Posterior cingulate gyrus (tissue), 11 donors: ENCODE results near the gene C9.
"Not testable (repeated sequence)": the region's sequence is repeated elsewhere in the genome, so short reads cannot be mapped to it uniquely, and the experiment has no call there.

Experiments
- DNase-seq, 10 donors: peaks; one replicate each; pipeline versions ENCODE4 v3.0.0 to v3.0.0-alpha.2; 2020 to 2021; ENCODE audit warnings: mixed read lengths in 3 of 10
- intact Hi-C: fragments of 100-400 bp; cut with DNase I; formaldehyde crosslinking; loops from one replicate; pipeline ENCODE4 v1.15.1; 2023

Gene C9

DNA sequence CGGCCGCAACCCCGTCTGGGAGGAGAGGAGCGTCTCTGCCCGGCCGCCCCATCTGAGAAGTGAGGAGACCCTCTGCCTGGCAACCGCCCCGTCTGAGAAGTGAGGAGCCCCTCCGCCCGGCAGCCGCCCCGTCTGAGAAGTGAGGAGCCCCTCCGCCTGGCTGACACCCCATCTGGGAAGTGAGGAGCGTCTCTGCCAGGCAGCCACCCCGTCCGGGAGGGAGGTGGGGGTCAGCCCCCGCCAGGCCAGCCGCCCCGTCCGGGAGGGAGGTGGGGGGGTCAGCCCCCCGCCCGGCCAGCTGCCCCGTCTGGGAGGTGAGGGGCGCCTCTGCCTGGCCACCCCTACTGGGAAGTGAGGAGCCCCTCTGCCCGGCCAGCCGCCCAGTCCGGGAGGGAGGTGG is 30.0 kb downstream of the C9 start:
- peak in 1 of 10 donors; percentile 51 for DNase-seq
- intact Hi-C loops: not testable (repeated sequence)

DNA sequence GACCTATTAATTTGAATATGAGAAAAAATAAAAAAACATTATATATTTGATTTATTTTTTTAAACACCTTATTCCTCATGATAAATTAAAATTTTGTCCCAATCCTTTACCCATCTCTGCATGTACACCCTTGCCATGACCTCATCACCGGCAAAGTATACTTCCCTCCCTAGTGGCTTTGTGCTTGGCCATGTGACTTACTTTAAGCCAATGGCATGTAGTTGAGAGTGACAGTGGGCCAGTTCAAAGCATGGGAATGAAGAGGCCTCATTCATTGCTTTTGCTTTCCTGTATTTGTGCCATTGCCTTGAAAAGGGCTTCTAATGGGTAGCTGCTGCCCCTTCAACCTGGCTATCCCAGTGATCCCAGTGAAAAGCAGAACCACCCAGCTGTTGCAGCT is 31.2 kb downstream of the C9 start:
- no peak for DNase-seq
- intact Hi-C loops: no loop called here

DNA sequence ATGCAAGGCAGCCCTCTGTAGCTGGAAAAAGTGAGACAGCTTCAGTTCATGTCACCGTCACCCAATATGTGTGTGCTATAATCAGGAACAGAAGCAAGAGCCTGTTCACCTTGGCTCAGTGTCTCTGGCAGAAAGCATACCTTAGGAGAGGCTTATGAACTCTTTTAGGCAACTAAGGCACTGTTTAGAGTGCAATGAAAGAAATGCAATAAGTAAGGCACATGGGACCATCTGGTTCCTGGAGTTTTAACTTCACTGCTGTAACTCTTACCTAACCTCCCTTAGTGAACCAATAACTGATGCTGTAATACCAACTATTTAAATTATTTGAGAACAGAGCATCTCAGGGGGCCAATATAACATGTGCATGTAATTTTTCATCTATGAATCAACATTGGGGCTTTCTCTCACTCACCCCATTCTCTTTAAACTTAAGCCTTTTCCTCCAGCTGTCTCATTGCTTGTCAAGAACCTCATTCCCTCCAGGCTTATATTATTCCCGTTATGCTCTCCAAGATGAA is 32.4 kb downstream of the C9 start:
- no peak for DNase-seq
- intact Hi-C loops: no loop called here

DNA sequence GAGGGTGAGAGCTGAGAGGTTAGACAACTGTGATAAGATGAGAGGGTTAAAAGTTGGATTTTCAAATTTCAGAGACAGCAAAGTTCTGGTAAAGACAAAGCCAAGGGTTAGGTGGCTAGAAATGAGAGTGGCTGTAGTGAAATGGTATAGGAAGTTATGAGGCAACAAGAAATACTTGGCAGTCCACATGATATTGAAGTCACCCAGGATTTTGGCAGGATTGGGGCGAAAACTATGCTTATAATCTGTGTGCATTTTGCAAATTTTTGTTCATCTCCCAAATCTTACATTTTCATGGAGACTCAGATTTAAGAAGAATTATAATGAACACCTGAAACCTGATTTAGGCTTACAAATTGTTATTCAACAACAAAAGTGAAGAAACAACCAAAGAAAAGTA is 35.6 kb downstream of the C9 start:
- intact Hi-C loops: no loop called here
- DNase-seq: no peak

DNA sequence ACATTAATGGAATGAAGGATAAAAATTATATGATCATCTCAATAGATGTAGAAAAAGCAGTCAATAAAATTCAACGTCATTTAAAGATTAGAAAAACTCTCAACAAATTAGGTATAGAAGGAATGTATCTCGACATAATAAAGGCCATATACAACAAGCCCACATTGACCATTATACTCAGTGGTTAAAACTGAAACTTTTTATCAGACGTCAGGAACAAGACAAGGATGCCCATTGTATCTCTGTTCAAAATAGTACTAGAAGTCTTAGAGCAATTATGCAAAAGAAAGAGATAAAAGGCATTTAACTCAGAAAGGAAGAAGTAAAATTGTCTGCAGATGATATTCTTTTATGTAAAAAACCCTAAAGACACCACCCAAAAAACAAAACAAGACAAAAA is 40.8 kb downstream of the C9 start:
- intact Hi-C loops: no loop called here
- no peak for DNase-seq

DNA sequence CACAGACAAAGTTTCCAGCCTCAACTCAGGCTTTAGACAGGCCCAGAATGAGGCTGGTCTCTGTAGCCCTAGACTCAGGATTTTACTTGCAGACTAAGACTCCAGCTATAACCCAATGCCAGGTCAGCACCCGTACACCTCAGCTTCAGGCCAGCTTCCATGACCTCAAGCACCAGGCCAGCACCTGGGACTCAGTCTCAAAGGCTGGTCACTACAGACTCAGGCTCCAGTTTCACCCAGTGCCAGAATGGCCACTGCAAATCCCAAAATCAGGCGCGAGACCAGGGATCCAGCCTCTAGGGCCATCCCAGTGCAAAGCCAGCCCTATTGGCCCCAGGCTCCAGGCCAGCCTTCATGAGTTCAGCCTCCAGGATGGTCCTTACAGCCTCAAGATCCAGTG is 44.9 kb downstream of the C9 start:
- intact Hi-C loops: no loop called here
- DNase-seq: peak in 2 of 10 donors; percentile 29 to 71

DNA sequence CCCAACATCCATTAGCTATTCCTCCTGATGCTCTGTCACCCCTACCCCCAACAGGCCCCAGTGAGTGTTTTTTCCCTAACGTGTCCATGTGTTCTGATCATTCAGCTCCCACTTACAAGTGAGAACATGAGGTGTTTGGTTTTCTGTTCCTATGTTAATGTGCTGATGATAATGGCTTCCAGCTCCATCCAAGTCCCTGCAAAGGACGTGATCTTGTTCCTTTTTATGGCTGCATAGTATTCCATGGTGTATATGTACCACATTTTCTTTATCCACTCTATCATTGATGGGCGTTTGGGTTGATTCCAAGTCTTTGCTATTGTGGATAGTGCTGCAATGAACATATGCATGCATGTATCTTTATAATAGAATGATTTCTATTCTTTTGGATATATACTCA is 47.8 kb downstream of the C9 start:
- DNase-seq, intact Hi-C loops: not testable (repeated sequence)

DNA sequence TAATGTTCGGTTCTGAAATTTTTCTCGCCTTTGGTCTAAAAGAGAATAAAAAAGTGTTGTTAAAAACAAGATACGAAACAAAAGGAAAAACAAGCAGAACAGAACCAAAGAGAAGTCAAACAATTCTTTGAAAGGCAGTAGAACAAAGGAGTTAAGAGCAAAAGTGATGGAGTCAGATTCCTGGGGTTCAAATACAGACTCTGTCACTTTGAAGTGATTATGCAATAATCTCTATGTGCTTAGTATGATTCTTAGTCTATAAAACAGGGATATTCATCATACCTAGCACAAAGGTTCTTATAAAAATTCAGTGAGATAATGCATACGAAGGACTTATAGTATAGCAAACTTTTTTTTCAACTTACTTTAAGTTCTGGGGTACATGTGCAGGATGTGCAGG is 48.3 kb downstream of the C9 start:
- DNase-seq: no peak
- intact Hi-C loops: no loop called here

DNA sequence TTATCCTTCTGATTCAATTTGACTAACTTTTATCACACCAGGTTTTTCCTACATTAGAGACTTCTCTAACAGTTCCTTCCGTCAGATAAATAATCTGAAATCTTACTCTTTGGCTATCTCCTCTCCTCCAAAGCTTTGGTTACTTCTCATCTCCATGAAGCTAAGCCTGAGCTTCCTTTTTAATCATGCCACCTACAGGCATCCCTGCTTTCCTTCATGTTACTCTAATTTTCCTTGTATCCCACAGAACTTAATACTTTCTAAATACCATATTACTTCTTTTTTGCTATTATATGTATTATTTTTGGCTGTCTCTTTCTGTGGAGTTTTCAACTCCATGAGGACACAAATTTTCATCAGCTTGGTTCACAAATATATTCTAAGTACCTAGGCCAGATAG is 49.7 kb downstream of the C9 start:
- intact Hi-C loops: no loop called here
- no peak for DNase-seq

DNA sequence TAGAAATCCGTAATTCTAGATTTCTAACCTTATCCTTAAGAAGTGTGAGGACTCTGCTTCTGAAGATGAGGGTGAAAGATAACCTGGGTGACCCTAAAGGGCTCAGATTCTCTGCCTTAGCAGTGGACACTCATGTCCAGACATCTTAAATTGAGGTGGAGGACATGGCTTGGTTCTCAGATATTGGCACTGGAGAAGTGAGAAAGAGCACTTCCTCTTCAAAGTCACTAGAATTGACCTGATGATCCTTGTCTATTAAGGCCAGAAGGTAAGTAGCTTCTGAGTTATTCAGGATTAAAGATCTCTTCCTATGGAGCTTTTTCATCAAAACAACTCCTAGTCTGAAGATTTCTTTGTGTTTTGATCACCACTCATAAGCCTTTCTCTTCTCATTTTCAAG is 54.8 kb downstream of the C9 start:
- intact Hi-C loops: no loop called here
- no peak for DNase-seq

DNA sequence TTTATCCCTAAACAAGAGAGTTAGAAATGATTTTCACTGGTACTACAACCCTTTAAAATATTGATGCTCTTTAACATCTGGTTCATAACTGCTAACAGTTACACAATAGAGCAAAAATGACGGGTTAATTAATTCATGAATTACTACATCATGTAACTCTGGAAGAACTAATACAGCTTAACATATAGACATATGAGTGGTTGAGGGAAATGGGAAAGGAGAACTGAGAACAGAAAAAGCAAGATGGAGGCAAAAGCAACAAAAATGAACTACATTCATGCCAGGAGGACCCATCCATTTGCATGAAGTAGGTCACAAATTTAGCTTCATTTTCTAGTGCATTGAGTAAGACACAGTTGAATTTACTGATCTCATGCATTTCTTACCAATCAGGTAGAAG is 61.8 kb downstream of the C9 start:
- intact Hi-C loops: no loop called here

DNA sequence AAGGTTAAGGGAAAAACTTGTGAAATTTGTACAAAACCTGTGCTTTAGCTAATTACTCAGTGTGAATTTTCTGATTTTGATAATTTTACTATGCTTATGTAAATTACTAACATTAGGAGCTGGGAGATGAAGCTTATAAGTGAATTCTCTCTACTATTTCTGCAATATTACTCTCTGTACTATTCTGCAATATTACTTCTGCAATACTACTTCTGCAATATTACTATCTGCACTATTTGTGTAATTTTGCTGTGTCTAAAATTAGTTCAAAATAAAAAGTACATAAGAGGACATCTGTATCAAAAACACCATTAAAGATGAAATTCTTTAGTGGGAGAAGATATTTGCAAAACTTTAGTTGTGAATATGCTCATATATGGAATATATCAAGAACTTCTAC is 62.9 kb downstream of the C9 start:
- intact Hi-C loops: no loop called here

More for the DNA sequence above, 61.8 kb downstream of the C9 start:
- DNase-seq: no peak

DNA sequence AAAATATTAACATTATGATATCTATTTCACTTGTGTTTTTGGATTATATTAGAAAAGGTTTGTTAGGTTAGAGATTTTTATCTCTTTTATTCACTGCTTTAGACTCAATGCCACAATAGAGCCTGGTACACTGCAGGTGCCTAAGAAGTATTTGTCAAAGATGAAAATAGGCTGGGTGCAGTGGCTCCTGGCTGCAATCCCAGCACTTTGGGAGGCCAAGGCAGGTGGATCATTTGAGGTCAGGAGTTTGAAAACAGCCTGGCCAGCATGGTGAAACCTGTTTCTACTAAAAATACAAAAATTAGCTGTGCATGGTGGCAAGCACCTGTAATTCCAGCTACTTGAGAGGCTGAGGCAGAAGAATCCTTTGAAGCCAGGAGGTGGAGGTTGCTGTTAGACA is 64.3 kb downstream of the C9 start:
- DNase-seq: no peak
- intact Hi-C loops: no loop called here

More for the DNA sequence above, 62.9 kb downstream of the C9 start:
- no peak for DNase-seq

DNA sequence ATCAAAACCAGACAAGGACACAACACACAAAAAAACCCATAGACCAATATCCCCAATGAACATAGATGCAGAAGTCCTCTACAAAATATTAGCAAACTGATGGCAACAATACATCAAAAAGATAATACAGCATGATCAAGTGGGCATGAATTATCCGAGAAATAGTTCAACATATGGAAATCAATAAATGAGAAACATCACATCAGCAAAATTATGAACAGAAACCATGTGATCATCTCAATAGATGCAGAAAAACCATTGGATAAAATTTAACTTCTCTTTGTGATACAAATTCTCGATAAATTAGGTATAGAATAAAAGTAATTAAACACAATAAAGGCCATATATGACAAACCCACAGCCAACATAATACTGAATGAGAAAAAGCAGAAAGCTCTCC is 69.6 kb downstream of the C9 start:
- no peak for DNase-seq
- intact Hi-C loops: no loop called here

DNA sequence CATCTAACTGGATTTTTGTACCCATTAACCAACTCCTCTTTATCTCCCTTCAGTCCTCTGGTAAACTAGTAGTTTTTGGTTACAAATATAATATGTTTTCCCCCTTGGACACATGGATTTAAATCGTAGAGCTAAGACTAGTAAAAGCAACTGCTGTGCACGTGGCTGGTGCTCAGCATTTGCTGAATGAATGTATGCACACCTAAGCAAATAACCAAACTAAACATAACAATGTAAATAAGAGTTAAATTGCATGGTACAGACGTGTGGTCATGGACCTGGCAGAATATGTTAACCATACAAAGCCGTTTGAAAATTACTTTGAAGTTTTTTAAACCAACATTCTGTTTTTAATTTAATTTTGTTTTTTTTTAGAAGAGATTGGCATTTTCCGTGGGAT is 79.7 kb downstream of the C9 start:
- no peak for DNase-seq
- intact Hi-C loops: loop anchor here (5.0 kb wide), 2 partner anchors 137 to 292 kb away; no protein-coding TSS in a partner anchor

DNA sequence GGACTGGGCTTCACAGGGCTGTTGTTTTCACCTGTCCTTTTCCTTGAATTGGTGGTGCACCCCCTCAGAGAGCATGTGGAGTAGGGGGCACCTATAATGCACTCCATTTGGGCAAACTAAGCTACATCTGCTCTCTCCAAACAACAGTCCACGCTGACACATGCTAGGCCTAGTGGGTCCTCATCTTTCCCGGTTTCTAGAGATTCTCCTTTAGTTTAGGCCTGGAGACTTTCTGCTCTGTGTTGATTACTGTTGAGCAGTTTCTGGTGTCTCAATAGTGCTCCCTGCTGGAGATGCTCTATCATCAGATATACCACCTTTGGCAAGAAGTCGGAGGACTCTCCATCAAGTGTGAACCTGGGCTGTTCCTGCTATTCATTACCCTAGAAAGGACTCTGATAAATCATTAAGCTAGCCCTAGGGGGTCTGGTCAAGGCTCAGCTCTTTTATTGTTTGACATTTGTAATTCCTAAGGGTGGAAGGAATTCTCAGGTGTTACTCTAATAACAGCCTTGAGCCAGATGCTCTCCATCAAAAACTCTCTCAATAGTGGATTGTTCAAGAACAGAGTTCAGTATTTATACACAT is 81.0 kb downstream of the C9 start:
- intact Hi-C loops: loop anchor here (1.0 to 5.0 kb wide), 3 partner anchors 66 to 291 kb away; no protein-coding TSS in a partner anchor
- peak in 2 of 10 donors; percentile 20 to 26 for DNase-seq

DNA sequence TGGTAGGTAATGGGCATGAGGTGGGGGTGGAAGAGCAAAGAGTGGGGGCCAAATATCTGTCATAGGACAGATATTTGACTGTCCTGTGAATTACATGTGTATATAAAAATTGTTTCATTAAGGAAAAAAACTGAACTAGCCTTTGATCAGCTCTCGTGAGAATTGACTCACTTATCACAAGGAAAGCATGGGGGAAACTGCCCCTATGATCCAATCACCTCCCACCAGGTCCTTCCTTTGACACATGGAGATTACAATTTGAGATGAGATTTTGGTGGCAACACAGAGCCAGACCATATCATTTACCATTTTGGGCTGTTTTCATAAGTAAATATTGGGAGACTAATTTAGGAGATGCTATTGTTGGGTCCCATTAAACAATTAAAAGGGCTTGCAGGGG is 81.7 kb downstream of the C9 start:
- intact Hi-C loops: loop anchor here (5.0 kb wide), 2 partner anchors 135 to 290 kb away; no protein-coding TSS in a partner anchor
- DNase-seq: no peak

DNA sequence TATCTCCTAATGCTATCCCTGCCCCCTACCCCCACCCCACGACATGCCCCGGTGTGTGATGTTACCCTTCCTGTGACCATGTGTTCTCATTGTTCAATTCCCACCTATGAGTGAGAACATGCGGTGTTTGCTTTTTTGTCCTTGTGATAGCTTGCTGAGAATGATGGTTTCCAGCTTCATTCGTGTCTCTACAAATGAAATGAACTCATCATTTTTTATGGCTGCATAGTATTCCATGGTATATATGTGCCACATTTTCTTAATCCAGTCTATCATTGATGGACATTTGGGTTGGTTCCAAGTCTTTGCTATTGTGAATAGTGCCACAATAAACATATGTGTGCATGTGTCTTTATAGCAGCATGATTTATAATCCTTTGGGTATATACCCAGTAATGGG is 88.4 kb downstream of the C9 start:
- intact Hi-C loops: not testable (repeated sequence)

DNA sequence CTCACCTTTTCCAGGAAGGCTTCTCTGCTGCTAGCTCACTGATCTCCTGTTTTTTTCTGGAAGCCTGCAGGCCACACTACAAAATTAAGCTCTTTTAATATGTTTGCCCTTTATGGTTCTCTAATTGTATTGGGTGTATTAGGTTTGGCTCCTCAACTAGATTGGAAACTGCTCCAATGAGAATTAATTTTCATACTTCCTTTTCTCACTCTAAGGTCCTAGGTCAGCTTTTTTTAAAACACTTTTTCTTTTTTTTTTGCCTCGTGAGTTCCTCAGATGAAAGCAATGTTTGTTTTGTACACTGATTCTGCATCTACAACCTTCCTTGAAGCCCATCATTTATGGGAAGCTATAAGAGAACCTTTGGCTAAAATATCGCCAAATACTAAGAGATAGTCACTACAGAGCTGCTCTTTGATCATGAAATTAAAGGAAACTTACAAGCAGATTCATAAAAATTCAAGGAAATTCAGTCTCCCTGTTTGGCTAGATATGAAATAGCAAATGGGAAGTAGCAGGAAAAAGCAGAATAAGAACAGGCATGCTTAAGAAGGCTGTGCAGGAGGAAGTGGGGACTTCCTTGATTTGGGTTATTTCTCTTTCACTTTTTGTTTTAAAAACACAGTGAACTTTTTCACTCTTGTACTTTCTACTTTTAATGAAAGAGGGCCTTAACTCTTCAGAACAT is 89.8 kb downstream of the C9 start:
- no peak for DNase-seq
- intact Hi-C loops: no loop called here

More for the DNA sequence above, 88.4 kb downstream of the C9 start:
- DNase-seq: not testable (repeated sequence)

DNA sequence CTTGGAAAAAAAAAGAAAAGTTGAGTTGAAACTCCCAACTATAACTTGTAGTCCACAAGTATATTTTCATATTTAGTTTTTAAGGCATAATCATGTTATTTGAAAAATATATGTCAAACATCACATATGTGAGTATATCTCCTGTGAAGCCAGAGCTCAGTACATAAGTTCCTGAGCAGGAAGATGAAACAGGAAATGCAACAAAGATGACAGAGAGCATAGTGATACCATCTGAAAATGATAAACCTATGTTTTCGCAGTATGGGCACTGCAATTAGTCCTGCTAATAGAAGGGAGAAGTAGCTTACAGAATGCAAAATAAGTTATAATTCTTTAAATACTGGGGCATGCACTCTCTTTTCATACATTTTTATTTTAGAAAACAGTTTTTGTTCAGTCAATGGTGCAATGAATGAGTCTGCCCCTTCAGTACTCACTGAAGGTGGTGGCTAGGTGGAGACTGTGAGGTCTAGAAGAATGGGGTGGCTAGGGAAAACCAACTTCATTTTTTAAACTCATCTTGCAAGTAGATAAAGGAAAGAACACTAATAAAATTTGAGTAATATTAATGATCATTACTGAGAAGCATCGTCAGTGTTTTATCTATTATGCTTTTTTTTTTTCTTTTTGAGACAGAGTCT is 90.9 kb downstream of the C9 start:
- intact Hi-C loops: no loop called here
- no peak for DNase-seq

DNA sequence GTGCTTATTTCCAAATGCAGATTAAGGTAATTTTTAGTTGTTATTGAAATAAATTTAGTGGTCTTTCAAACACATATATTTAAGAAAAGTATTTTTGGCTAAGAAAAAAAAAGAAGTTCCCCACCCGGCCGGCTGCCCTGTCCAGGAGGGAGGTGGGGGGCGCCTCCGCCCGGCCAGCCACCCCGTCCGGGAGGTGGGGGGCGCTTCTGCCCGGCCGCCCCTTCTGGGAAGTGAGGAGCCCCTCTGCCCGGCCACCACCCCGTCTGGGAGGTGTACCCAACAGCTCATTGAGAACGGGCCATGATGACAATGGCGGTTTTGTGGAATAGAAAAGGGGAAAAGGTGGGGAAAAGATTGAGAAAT is 91.4 kb downstream of the C9 start:
- intact Hi-C loops, DNase-seq: not testable (repeated sequence)
